Activated T-cell treated with anti-CD3 and anti-CD28 coated beads, Interleukin-2, amount 50 U/mL, for 1 hour (primary cell): ENCODE results near the gene ASTE1.

Source experiments
- DNase-seq: peaks from one replicate; pipeline ENCODE4 v3.0.0-alpha.2; 2020

The ASTE1 gene, protein sequence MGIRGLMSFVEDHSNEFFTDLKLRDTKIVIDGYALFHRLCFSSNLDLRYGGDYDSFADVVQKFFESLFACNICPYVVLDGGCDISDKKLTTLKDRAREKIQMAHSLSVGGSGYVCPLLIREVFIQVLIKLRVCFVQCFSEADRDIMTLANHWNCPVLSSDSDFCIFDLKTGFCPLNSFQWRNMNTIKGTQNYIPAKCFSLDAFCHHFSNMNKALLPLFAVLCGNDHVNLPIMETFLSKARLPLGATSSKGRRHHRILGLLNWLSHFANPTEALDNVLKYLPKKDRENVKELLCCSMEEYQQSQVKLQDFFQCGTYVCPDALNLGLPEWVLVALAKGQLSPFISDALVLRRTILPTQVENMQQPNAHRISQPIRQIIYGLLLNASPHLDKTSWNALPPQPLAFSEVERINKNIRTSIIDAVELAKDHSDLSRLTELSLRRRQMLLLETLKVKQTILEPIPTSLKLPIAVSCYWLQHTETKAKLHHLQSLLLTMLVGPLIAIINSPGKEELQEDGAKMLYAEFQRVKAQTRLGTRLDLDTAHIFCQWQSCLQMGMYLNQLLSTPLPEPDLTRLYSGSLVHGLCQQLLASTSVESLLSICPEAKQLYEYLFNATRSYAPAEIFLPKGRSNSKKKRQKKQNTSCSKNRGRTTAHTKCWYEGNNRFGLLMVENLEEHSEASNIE

DNA sequence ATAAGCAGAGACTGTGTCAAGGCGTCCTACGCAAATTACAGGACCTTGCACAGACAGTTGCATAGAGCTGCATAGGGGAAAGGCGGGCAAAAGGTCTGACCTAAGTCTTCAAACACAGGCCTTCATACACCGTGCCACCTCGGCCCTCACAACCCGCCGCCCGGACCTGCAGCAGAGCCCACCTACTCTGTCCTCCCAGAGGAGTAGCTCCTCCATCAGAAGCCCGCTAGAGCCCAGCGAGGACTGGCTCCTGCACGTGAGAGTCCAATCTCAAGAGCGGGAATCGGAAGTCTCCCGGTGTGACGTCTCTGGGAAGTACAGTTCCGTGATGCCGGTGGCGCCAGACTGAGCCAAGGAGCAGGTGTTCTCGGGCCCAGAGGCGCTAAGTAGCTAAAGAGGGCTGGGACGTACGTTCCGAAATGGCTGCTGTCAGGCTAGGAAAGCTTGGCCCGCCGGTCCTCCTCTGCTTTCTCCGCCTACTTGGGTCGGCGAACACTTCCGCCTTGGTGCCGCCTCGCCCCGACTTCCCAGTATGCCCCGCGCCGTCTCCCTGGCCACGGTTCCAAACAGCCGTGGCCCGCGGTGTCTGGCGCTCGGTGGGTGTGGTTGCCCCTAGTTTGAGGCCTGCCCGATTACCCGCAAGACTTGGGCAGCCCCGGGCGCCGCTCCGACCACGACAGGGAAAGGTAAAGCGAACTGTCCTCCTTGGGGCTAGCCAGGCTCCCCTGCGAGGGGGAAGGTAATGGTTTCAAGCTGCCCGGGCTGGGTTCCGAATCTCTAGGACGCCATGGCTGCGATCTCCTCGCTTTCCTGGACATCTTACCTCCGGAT, at the start of gene ASTE1, which contains the start of gene NEK11:
Gene ASTE1, minus strand, starts transcription at position 505 of the 831 bp plus-strand sequence. CDS start 1,519 bp downstream, outside the sequence.
Gene NEK11, plus strand, starts transcription at position 557 of the 831 bp plus-strand sequence. CDS start 2,832 bp downstream, outside the sequence.
- DNase-seq, result peak; percentile 92

GRCh38 chr3:131075632-131076328, 49.2 kb upstream of the ASTE1 start:
- DNase-seq, result no peak

DNA sequence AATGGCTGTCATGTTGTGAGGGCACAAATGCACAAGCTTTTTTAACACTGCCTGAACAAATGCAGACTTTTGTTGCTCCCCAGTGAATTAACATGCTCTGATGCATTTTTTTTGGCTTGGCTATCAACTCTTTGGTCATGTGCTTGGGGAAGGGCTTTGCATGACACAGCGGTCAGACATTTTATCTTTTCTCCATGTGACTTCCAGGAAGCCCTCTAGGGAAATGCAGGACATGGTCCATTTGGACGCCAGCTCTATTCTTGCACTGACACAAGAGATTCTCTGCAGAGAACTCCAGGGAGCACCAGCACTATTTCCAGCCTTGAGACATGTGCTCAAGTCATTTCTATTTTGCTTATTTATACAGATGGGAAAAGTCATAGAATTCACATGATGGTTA, 46.2 kb upstream of the ASTE1 start:
- no peak for DNase-seq

DNA sequence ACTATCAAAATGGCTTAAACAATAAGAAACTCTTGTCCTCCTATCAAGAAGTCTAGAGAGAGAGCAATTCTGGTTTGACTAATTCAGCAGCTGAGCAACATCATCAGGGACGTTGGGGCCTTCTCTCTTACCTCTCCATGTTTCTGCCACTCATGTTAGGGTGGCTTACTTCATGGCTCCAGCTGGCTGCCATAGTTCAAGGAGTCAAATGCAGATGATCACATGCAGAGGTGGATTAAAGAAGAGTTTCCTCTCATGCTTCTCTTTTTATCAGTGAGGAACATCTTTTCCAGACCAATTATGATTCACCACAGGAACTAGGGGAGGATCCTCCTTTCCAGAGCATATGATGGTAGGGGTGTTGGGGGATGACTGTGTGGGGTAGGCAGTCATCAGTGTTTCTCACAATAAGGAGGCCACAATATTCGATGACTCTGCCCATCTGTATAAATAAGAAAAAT, 45.5 kb upstream of the ASTE1 start:
- no peak for DNase-seq

DNA sequence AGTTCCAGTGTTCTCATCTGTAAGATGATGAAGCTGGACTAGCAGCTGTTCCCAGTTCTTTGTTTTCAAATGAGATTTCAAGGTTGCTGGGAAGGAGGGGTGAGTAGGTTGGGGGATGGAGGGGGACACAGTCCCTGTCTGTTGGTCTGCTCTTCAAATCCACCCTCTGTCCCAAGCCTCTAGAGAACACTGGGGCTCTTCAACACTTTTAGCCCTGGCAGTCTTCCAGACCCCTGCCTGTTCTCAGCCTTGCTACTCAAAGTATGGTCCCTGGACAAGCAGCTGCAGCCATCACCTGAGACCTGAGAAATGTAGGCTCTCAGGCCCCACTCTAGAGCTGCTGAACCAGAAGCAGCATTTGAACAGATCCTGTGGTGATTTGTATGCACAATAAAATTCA, 41.4 kb upstream of the ASTE1 start:
- DNase-seq, result no peak

DNA sequence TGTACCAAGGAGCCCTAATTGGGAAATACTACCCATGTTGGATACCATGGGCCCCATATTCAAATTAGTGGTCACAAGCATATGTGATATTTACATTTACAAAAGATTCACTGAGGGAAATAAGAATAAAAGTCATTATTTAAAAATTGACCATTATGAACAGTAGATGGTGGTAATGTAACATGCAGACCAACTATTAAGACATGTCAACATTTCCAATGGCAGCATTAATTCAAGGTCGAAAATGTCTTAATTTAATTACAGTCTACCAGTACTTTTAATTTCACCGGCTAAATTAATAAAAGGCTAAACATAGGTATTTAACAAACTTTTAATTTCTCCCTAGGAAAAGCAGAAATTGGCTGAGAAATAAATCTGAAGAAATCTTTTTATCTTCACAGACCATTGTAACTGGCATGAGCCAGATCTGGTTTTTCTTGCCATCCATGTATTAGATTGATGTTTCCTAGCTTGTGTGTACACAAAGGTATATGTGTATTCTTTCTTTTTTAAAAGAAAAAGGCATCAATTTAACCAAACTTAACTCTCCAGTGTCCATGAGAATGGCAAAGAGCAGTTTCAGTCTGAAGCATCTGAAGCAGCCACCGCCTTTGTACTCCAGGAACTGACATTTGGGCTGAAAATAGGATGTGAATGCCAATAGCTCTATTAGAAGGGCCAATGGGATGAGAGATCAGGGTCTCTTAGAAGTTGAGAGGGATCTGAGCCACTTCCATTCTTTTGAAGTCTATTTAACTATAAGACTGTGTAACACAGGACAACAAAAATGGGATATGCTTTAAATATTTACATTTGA, 26.6 kb upstream of the ASTE1 start:
- no peak for DNase-seq

- DNase-seq, result no peak
Measured at GRCh38 chr3:131050001-131050400, 23.4 kb upstream of the ASTE1 start.

DNA sequence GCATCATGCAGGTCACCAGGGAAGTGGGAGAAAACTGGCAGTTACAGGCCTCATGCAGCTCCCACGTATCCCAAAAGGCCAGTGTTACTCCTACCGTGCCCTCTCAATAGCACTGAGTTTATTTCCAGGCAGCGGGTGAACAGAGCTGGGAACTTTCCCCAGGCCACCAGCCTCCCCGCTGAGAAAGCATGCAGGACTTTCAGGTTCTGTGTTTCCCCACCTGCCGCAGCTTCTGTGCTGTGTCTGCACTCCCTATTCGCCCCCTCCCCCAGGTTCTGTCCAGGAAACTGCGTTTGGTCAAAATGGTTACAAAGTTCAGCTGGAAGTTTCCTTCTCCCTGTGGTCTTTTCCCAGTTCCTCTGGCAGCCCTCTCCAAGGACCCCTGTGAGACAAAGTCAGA, 21.4 kb upstream of the ASTE1 start:
- DNase-seq, result no peak

- DNase-seq, result no peak
Measured at GRCh38 chr3:131047582-131047981, 21.0 kb upstream of the ASTE1 start.

GRCh38 chr3:131042271-131042985, 15.8 kb upstream of the ASTE1 start:
- DNase-seq, result peak; percentile 23

DNA sequence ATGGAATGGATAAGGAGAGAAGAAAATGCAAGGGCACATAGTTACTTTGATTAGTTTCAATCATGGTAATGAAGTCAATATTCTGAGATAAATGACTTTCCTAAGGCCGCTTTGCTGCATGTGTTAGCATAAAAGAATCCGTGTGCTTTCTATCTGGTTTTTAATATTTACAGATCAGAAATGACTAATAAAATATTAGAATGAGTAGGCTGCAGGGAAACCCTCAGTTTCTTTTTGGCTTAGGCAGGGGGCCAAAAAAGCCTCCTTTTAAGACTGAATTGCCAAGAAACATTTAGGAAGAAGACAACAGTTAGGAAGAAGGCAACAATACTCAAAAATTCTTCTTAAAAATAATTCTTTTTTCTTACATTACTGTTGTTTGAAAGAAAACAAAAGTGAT, 11.7 kb upstream of the ASTE1 start:
- no peak for DNase-seq

DNA sequence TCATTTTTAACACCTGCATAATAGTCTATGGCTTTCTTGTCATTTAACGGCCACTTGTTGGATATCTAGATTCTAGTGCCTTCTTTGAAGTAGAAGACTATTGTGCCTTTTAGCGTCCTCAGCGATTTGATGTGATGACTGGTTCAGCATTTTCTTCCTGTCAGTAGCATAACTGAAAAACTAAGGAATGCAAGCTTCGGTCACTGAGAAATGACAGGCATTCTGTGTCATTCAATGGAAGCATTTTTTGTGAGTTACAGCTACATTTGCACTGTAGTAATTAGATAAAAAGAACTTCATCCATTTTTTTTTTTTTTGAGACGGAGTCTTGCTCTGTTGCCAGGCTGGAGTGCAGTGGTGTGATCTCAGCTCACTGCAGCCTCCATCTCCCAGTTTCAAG, 10.4 kb upstream of the ASTE1 start:
- no peak for DNase-seq

- DNase-seq, result no peak
Measured at GRCh38 chr3:131036200-131036816, 9.7 kb upstream of the ASTE1 start.

- no peak for DNase-seq
Measured at GRCh38 chr3:131033480-131034080, 7.0 kb upstream of the ASTE1 start.

GRCh38 chr3:131031660-131032059, 5.0 kb upstream of the ASTE1 start:
- DNase-seq, result no peak

DNA sequence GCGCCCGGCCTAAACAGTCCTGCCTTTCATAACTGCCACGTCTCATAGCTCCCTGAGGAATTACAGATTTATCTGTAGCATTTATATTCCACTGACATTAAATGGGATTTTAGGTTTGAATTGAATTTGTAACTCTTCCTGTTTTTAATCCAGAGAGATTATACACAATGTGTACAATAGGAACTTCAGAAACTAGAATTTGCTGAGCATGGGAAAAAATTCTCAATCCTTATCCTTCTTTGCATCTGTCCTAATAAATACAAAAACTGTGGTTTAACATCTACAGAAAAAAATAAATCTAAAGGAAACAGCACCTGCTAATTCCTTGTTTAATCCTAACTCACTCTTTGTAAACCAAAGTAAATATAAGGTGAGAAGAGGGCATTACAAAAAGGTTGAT, 2.2 kb upstream of the ASTE1 start:
- DNase-seq, result no peak

GRCh38 chr3:131025539-131025938, 1.1 kb downstream of the ASTE1 start:
- no peak for DNase-seq

GRCh38 chr3:131020122-131020693, 6.4 kb downstream of the ASTE1 start:
- DNase-seq, result no peak

- DNase-seq, result no peak
Measured at GRCh38 chr3:131018970-131019369, 7.7 kb downstream of the ASTE1 start.

DNA sequence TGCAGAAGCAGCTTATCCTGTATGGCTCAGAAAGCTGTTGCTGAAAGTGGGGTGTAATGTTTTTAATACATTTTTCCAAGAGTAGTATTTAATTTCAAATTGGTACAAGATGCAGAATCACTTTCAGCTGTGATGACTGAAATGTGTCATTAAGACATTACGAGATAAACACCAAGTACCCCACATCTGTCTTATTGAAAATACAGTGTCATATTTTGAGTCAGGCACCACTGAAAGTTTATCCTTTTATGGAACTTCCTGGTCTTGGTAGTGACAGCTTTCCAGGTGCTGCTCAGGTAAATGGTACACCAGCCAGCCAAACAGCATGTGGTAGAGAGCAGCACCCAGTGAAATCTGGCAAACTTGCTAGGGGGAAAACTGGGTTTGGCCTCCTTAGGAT, 16.9 kb downstream of the ASTE1 start:
- DNase-seq, result no peak
